ENCODE data around the gene P2RX1.

The P2RX1 gene

GRCh38 chr17:3915995-3916696 lies at the start of gene P2RX1:
TSS of gene P2RX1 (minus strand) at chr17:3916465. CDS start at chr17:3916225, 240 bp downstream.
- DNase-seq (ENCODE audit: low spot score) = no peak

GRCh38 chr17:3965118-3965800 lies 49.0 kb upstream of the P2RX1 start:
- DNase-seq (ENCODE audit: low spot score) = no peak

- no peak for DNase-seq (ENCODE audit: low spot score)
Measured at GRCh38 chr17:3964203-3965117, 48.2 kb upstream of the P2RX1 start, which contains the start of gene ATP2A3. TSS of gene ATP2A3 (minus strand) at chr17:3964437. CDS start at chr17:3964291, 146 bp downstream.

GRCh38 chr17:3963237-3964201 lies 47.3 kb upstream of the P2RX1 start:
- DNase-seq (ENCODE audit: low spot score) = no peak

GRCh38 chr17:3962965-3963236 lies 46.6 kb upstream of the P2RX1 start:
- no peak for DNase-seq (ENCODE audit: low spot score)

- DNase-seq (ENCODE audit: low spot score) = no peak
Measured at GRCh38 chr17:3962217-3962964, 46.1 kb upstream of the P2RX1 start.

GRCh38 chr17:3961564-3962047 lies 45.3 kb upstream of the P2RX1 start:
- DNase-seq (ENCODE audit: low spot score) = no peak

GRCh38 chr17:3960764-3961163 lies 44.5 kb upstream of the P2RX1 start:
- no peak for DNase-seq (ENCODE audit: low spot score)

- DNase-seq (ENCODE audit: low spot score) = no peak
Measured at GRCh38 chr17:3959921-3960601, 43.8 kb upstream of the P2RX1 start.

- no peak for DNase-seq (ENCODE audit: low spot score)
Measured at GRCh38 chr17:3959295-3959899, 43.1 kb upstream of the P2RX1 start.

- DNase-seq (ENCODE audit: low spot score) = no peak
Measured at GRCh38 chr17:3957735-3958599, 41.7 kb upstream of the P2RX1 start.

- DNase-seq (ENCODE audit: low spot score) = no peak
Measured at GRCh38 chr17:3956983-3957382, 40.7 kb upstream of the P2RX1 start.

GRCh38 chr17:3956327-3956957 lies 40.2 kb upstream of the P2RX1 start:
- no peak for DNase-seq (ENCODE audit: low spot score)

GRCh38 chr17:3955673-3955988 lies 39.4 kb upstream of the P2RX1 start:
- DNase-seq (ENCODE audit: low spot score) = no peak

GRCh38 chr17:3954976-3955672 lies 38.9 kb upstream of the P2RX1 start:
- no peak for DNase-seq (ENCODE audit: low spot score)

- DNase-seq (ENCODE audit: low spot score) = no peak
Measured at GRCh38 chr17:3954086-3954485, 37.8 kb upstream of the P2RX1 start.

- DNase-seq (ENCODE audit: low spot score) = no peak
Measured at GRCh38 chr17:3953542-3953941, 37.3 kb upstream of the P2RX1 start.

- DNase-seq (ENCODE audit: low spot score) = no peak
Measured at GRCh38 chr17:3952186-3952585, 35.9 kb upstream of the P2RX1 start.
